WTC11 (cell line): ENCODE data around the gene INPP5A.

Experiments used
- ELF4 ChIP-seq: sonication (generic); formaldehyde crosslinking; IDR thresholded peaks from 2 replicates; pipeline ENCODE4 v1.8.1; 2022; ENCODE audit warnings: low read depth, mild to moderate bottlenecking, moderate library complexity, missing genetic modification reagents
- IRF1 ChIP-seq: sonication (generic); formaldehyde crosslinking; IDR thresholded peaks from 2 replicates; pipeline ENCODE4 v1.8.0; 2023; ENCODE audit warnings: missing genetic modification reagents

DNA sequence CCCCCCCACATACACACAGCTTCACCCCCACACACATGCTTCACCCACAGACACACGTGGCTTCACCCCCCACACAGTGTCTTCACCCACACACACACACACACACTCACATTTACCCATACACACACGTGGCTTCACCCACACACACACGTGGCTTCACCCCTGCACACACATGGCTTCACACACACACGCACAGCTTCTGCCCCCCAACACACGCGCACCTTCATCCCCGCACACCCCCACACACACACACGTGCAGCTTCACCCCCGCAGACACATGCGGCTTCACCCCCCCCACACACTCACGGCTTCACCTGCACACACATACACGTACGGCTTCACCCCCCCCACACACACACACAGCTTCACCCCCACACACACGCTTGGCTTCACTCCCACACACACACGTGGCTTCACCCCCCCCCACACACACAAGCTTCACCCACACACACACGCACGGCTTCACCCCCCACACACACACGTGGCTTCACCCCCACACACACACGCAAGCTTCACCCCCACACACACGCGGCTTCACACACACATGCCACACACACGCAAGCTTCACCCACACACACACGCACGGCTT lies 165.9 kb downstream of the INPP5A start:
- TF ChIP-seq ELF4 (CRISPR knock-in tag) (no peak), IRF1 (CRISPR knock-in tag) (no peak)
